Peyer's patch (tissue), 4 donors: ENCODE data around the gene PLA2G2C. TPM values are rescaled to one million over a fixed set of nuclear protein-coding genes. Genes with fewer than 3 reads are reported as not detected.

Experiments
- DNase-seq, 3 donors: peaks; one replicate each; pipeline ENCODE4 v3.0.0-alpha.2; 2017 to 2019
- H3K27ac ChIP-seq, 4 donors: fragments of 200-600 bp; sonication (generic); one replicate each; pipeline ENCODE4 v1.5.1; 2016 to 2019
- H3K27me3 ChIP-seq, 2 donors: fragments of 200-600 bp; sonication (generic); one replicate each; pipeline ENCODE4 v1.5.1; 2019
- H3K36me3 ChIP-seq, 3 donors: fragments of 200-600 bp; sonication (generic); one replicate each; pipeline ENCODE4 v1.5.1; 2016 to 2019
- H3K4me1 ChIP-seq, 4 donors: fragments of 200-600 bp; sonication (generic); one replicate each; pipeline ENCODE4 v1.5.1; 2016 to 2019
- H3K4me3 ChIP-seq, 4 donors: fragments of 200-600 bp; sonication (generic); 1 replicate in 3 of 4; 2 replicates in 1 of 4; pipeline ENCODE4 v1.5.1; 2016 to 2019; ENCODE audit warnings: mild to moderate bottlenecking in 1 of 4
- H3K9me3 ChIP-seq, 4 donors: fragments of 200-600 bp; sonication (generic); one replicate each; pipeline ENCODE4 v1.5.1; 2016 to 2019; ENCODE audit warnings: mild to moderate bottlenecking in 1 of 4
- POLR2A ChIP-seq, 2 donors: fragments of 450-650 bp; IDR thresholded peaks; one replicate each; pipeline ENCODE4 v1.5.1; 2017; ENCODE audit warnings: antibody characterized with exemption in 2 of 2, mild to moderate bottlenecking in 2 of 2, moderate library complexity in 2 of 2
- total RNA-seq, 4 donors: library from RNA; depleted of rRNA; stranded (reverse); fragments of >200 nt; gene quantifications; one replicate each; pipeline ENCODE4 v1.1.0, GENCODE V29; 2016
- TF ChIP-seq, protein P1 (sequence below), 6 experiments: fragments of 450-650 bp in 4 of 6; fragments of 200-600 bp in 2 of 6; sonication (generic) in 1 of 6; IDR thresholded peaks; one replicate each; pipeline ENCODE4 v1.5.1; 2017 to 2019; ENCODE audit warnings: antibody characterized with exemption in 6 of 6, mild to moderate bottlenecking in 3 of 6, moderate library complexity in 1 of 6

PLA2G2C gene
- total RNA-seq, 4 donors from 2014 or later, result 1.0 TPM; not detected in 3

GRCh38 chr1:20187813-20188454 lies 1.6 kb upstream of the PLA2G2C start:
- Histone ChIP-seq H3K27me3 (no peaks in the 10 kb centered on the region), H3K27ac (peak overlapping the region in 2 of 4 donors; percentile 65 to 91), H3K4me1 (peaks cover 0 to 36% (median 5%) of the 10 kb centered on the region in 4 donors), H3K36me3 (no peaks in the 10 kb centered on the region), H3K9me3 (no peaks in the 10 kb centered on the region), H3K4me3 (peak overlapping the region in 1 of 4 donors; percentile 66)
- DNase-seq, result no peak
- TF ChIP-seq, protein P1, sequence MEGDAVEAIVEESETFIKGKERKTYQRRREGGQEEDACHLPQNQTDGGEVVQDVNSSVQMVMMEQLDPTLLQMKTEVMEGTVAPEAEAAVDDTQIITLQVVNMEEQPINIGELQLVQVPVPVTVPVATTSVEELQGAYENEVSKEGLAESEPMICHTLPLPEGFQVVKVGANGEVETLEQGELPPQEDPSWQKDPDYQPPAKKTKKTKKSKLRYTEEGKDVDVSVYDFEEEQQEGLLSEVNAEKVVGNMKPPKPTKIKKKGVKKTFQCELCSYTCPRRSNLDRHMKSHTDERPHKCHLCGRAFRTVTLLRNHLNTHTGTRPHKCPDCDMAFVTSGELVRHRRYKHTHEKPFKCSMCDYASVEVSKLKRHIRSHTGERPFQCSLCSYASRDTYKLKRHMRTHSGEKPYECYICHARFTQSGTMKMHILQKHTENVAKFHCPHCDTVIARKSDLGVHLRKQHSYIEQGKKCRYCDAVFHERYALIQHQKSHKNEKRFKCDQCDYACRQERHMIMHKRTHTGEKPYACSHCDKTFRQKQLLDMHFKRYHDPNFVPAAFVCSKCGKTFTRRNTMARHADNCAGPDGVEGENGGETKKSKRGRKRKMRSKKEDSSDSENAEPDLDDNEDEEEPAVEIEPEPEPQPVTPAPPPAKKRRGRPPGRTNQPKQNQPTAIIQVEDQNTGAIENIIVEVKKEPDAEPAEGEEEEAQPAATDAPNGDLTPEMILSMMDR (IDR thresholded peaks at IDR 0.05), result no peak
- no peak for TF ChIP-seq POLR2A (IDR thresholded peaks at IDR 0.05)

DNA sequence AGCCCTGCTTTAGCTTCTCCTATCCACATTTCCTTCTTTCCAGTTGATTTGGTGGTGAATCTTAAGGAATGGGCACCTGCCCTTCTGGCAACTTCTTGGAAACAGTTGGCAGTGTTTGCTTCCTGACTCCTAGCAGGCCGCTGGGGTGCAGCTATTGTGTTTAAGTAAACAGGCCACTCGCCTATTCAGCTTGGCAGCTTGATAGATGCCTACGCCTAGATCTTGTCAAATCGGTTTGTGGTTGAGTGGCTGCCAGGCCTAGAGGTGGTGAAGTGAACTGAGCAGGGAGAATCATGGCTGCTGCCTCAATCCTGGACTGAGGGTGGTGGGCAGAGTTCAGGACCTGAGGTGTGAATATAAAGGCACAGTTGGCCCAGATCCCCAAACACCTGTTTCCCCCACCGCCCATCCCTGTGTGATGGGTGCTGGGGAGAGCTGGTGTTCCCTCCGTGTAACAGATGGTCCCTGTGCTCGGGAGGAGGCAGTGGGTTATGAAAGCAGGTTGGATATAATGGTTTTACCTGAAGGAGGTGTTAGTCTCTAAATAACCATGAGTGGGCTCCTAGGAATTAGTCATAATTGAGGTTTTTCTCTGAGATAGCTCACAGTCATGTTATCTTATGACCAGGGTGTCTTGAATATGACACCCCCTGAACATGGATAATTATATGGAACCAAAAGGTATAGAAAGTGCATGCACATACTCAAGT lies 940 bp upstream of the PLA2G2C start:
- Histone ChIP-seq H3K4me3 (peak overlapping the region in 1 of 4 donors; percentile 66), H3K36me3 (no peaks in the 10 kb centered on the region), H3K27ac (peak overlapping the region in 2 of 4 donors; percentile 65 to 91), H3K4me1 (peaks cover 0 to 32% (median 5%) of the 10 kb centered on the region in 4 donors), H3K9me3 (no peaks in the 10 kb centered on the region), H3K27me3 (no peaks in the 10 kb centered on the region)
- TF ChIP-seq, protein P1 (IDR thresholded peaks at IDR 0.05), result peak in 2 of 6 experiments; percentile 19 to 24
- TF ChIP-seq POLR2A (IDR thresholded peaks at IDR 0.05), result no peak
- DNase-seq, result no peak

- TF ChIP-seq POLR2A (IDR thresholded peaks at IDR 0.05), result no peak
- TF ChIP-seq, protein P1 (IDR thresholded peaks at IDR 0.05), result no peak
- H3K36me3 ChIP-seq, result no peaks in the 10 kb centered on the region
- H3K9me3 ChIP-seq, result no peaks in the 10 kb centered on the region
- peak in 2 of 3 donors; percentile 30 to 55 for DNase-seq
- no peaks in the 10 kb centered on the region for H3K27me3 ChIP-seq
- peaks cover 0 to 32% (median 5%) of the 10 kb centered on the region in 4 donors for H3K4me1 ChIP-seq
- peak overlapping the region in 3 of 4 donors; percentile 35 to 91 (median 65) for H3K27ac ChIP-seq
- H3K4me3 ChIP-seq, result peak overlapping the region; percentile 31 to 66 (median 52)
Measured at GRCh38 chr1:20184997-20185833, 1.1 kb downstream of the PLA2G2C start.

DNA sequence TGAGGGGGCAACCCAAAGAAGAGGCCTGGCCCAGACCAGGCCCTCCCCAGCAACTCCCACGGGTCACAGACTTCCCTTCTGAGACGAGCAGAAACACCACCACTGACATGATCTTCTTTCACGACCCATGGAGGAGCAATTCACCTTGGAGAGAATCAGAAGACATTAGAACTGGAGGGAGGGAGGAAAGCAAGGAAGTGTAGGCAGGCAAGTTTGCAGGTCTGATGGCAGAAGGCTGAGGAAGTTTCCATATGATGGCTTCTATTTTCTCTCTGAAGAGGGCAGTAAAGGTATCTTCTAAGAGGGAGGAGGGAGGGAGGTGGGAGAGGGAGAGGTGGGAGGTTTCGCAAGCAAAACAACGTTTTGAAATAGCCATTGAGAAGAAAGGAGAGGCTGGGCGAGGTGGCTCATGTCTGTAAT lies 1.8 kb downstream of the PLA2G2C start:
- TF ChIP-seq, protein P1 (IDR thresholded peaks at IDR 0.05), result no peak
- TF ChIP-seq POLR2A (IDR thresholded peaks at IDR 0.05), result no peak
- H3K27ac ChIP-seq, result peak overlapping the region in 1 of 4 donors; percentile 91
- no peaks in the 10 kb centered on the region for H3K9me3 ChIP-seq
- no peak for DNase-seq
- no peak overlapping the region for H3K4me3 ChIP-seq
- peaks cover 0 to 32% (median 5%) of the 10 kb centered on the region in 4 donors for H3K4me1 ChIP-seq
- no peaks in the 10 kb centered on the region for H3K36me3 ChIP-seq
- H3K27me3 ChIP-seq, result no peaks in the 10 kb centered on the region

- H3K36me3 ChIP-seq, result no peaks in the 10 kb centered on the region
- no peak overlapping the region for H3K4me3 ChIP-seq
- DNase-seq, result no peak
- H3K27ac ChIP-seq, result peak overlapping the region in 1 of 4 donors; percentile 91
- peaks cover 0 to 32% (median 5%) of the 10 kb centered on the region in 4 donors for H3K4me1 ChIP-seq
- TF ChIP-seq POLR2A (IDR thresholded peaks at IDR 0.05), result no peak
- TF ChIP-seq, protein P1 (IDR thresholded peaks at IDR 0.05), result no peak
- H3K9me3 ChIP-seq, result no peaks in the 10 kb centered on the region
- H3K27me3 ChIP-seq, result no peaks in the 10 kb centered on the region
Measured at GRCh38 chr1:20183616-20184271, 2.6 kb downstream of the PLA2G2C start.
